GM18508 (cell line): ENCODE data around the gene CTBP1.
"Not testable (repeated sequence)": the region's sequence is repeated elsewhere in the genome, so short reads cannot be mapped to it uniquely, and the experiment has no call there.

Experiments used
- ATAC-seq: cut with Tn5 transposase; IDR thresholded peaks from one replicate; pipeline ENCODE4 v1.9.1; 2021; ENCODE audit warnings: moderate number of reproducible peaks; ENCODE audit not compliant: insufficient read depth, unreplicated experiment

Gene CTBP1

DNA sequence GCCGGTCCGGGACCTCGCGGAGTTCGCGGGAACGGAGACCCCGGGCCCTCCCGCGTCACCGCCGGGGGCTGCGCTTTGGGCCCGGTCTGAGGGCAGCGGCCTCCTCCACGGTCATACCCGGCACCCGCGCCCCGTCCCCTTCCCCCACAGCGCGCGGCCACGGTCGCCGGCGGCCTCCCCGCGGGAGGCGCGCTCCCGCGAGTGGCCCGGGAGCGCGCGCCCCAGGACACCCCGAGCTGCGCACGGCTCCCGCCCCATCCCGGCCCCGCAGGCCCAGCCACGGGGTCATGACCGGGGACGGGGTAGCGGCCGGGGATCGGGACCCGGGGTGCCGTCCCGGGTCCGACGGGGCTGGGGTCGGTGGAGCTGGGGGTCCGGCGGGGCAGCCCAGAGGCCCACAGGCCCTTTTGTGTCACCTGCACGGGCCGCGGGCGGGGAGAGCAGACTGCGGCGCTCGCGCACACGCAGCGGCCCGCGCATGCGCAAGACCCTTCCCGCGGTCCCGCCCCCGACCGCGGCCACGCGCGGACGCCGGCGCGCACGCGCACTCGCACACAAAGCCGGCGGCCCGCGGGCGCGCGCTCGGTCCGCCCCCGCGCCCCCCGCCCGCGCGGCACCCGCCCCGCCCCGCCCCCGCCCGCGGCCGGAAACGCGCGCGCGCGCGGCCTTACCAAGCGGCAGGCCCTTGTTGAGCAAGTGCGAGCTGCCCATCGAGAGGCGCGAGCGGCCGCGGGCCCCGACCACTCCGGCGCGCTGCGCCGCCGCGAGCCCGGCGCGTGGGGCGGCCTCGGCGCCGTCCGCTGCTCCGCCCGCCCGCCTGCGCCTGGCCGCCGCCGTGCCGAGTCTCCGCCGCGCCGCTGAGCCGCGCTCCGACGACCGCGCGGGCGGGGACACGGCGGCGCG is at the start of gene CTBP1:
CTBP1 (minus strand) TSS at position 886 of the 903 bp plus-strand sequence. CDS start 7,799 bp downstream, outside the sequence.
- peak; percentile 25 for ATAC-seq

DNA sequence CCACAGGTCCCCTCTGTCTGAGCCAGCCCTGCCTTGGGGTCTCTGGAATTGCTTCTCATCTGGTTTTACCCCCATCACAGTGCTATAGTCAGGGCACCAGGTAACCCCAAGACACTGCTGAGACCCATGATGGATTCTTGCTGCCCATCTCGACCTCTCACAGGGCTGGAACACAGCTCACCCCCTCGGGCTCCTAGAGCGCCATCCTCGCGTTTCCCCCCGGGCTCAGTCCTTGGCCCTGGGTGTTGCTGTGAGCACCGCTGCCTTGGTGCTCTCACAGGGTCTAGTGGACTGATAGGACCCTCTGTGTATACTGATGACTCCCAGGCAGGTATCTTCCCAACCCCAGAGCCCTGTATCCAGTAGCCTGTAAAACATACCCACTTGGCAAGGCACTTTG is 49.5 kb upstream of the CTBP1 start:
- no peak for ATAC-seq

DNA sequence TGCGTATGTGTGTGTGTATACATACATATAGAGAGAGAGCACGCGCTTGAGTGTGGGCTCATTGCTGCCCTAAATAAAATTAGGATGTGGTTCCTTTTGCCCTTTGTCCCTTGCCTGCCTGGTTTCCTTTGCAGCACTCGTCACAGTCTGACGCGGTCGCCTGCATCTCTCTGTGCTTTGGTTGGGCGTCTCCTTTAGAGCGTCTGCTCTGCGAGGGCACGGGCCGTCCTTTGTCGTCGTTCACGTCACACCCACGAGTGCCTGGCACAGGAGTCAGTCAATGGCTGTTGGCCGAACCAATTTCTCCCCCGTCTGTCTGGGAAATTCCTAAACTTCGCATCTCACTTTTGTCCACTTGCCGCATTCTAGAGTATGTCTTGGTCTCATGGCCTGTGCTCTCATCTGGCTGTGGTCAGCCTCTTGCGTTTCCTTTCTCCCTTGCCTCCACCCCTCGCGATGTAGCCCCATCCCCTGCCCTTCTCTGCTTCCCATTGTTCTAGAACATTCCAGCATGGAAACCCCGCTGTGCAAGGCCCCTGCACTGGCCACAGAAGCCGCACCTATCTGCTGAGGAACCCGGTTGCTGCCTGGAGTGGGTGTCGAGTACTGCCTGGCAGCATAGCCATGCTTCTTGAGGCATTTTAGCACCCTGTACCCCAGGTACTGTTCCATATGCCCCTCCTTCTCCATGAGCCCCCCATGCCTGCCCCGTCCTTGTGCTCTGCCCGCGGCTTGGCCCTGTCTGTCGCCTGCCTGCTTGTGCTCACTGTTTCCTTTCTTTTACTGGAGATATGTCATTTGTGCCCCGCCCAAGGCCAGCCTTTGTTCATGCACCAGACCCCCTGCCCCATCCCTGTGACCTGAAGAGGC is 48.8 kb upstream of the CTBP1 start:
- ATAC-seq, result no peak

GRCh38 chr4:1297023-1297395 is 48.1 kb upstream of the CTBP1 start:
- no peak for ATAC-seq

DNA sequence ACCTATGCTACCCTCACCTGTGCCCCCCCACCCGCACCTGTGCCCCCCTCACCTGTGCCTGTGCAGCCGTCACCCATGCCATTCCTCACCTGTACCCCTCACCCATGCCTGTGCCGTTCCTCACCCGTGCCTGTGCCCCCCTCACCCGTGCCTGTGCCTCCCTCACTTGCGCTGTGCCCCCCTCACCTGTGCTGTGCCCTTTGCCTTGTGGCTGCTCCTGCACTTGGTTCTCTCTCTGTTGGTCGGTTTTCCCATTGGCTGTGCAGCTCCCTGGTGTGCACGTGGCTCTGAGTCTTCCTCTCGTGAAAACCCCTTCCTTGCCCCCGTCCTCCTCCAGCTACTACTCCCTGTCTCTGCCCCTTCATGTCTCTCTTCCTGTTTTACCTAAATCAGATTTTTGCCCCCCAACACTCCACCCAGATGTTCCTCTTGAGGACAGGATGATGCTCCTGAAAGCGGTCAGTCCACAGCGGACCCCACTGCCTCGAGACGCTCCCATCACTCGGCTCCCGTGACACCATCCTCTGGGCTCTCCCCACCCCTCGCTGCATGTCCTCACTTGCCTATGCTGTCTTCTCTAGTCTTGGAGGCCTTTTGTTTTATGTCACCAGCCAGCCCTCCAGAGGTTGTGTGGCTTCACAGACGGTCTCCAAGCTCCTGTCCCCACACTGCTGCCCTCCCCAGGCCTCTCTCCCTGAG is 47.5 kb upstream of the CTBP1 start:
- ATAC-seq, result no peak

DNA sequence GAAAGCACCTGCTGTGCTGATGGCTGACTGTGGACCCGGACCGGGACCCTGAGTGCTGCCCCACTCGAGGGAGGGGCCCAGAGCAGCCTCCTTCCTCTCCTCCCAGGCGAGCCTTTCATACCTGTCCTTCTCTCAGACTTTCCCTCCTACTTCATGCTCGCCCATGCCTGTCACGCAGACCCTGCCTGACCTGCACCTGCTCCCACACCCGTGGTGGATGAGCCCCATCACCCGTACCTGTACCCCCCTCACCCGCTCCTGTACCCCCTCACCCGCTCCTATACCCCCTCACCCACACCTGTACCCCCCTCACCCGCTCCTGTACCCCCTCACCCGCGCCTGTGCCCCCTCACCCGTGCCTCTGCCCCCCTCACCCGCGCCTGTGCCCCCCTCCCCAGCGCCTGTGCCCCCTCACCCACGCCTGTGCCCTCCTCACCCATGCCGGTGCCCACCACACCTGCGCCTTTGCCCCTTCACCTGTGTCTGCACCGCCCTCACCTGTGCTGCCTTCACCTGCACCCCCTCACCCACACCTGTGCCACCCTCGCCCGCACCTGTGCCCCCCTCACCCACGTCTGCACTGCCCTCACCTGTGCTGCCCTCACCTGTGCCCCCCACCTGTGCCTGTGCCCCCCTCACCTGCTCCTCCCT is 46.6 kb upstream of the CTBP1 start:
- ATAC-seq, result no peak

DNA sequence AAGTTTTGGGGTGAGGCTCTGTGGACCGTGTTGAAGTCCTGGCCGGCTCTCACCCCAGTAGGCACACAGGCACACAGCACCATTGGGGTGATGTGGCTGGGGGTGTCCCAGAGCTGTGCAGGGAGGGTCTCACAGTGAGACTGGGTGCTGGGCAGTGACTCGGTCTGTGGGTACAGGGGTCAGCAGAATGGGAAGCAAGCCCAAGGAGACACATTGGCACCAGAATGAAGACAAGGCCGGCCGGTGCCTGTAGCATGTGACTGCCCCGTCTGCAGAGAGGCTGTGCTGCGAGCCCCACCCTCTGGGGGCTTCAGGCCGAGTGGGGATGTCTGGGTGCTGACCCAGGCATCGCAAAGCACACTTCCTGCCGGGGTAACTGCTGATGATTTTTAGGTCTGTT is 46.0 kb upstream of the CTBP1 start:
- no peak for ATAC-seq

DNA sequence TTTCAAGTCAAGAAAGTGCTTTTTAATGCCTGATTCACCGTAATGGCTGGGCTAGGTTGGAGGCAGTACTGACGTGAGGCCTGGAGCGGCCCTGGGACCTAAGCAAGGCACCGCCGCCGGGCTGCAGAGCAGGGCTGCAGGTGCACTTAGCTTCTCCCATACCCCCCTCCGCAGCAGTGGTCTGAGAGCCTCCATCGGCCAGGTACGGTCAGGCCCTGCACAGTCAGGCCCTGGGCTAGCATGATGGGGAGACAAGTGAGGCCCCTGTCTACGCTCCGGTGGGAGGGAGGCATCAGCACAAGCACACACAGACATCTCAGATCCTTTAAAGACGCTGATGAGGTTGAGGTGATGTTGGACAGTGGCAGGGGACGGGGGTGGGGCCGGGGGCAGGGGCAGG is 45.5 kb upstream of the CTBP1 start:
- ATAC-seq, result no peak

GRCh38 chr4:1293991-1294390 is 45.1 kb upstream of the CTBP1 start:
- no peak for ATAC-seq

DNA sequence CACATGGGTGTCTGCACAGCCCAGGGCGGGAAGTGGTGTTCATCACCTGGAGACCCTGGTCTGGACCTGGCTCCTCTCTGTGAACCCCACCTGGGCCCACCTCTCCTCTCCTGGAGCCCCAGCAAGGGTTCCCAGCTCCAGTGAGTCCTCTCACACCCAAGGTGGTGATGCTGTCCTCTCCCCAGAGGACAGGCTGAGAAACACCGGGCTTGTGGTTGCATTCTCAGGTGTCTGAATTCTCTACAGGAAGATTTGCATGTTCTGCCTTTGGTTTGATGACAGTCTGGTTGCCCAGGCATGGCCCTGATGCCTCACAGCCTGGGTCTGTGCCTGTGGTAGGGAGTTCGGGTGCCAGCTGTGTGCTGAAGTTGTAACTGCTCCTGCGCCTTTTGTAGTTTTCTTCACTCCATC is 44.6 kb upstream of the CTBP1 start:
- ATAC-seq, result no peak

- ATAC-seq, result not testable (repeated sequence)
Observed at GRCh38 chr4:1292703-1293011, 43.7 kb upstream of the CTBP1 start.

DNA sequence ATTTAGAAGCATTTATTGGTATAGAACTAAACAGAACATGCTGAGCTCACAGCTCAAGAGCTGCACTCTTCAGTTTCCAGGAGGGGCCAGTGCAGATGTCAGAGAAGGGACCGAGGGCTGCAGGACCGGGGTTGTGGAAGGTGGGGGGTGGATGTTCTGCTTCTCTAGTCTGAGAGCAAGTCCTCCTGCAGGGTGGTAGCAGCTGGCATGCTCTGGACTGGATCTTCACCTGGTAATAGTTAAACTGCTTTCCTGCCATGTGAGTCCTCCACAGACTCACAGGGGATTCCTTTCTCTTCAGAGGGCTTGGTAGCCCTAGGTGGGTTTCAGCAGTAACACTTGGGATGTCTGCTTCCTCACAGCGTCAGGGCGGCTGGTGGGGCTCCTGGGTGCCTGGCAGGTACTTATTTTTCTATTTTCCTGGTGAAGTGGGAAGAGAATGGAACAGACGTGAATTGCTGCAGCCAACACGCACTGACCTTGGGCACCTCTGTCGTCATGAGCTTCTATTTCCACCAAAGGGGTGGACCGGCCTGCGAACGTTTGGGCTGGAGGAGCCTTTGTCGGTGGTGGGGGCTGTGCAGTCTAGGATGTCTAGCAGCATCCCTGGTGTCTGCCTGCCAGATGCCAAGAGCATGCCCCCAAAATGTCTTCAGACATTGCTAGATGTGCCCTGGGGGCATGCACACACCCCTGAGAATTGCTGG is 43.2 kb upstream of the CTBP1 start:
- no peak for ATAC-seq

DNA sequence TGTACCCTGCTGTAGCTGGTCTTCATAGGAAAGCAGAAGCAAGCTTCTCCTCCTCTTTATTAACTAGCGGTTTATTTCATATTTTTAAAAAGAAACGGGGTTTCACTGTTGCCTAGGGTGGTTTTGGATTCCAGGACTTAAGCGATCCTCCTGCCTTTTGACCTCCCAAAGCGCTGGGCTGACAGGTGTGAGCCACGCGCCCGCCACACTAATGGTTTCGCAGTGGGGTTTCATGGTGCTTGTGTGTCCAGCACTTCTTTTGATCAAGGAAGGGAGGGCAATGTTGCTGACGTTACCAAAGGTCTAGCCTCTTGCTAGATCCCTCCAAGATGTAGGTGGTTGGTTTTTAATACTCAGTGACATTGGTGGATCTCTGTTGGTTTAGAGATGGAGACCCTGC is 42.2 kb upstream of the CTBP1 start:
- ATAC-seq, result no peak

- ATAC-seq, result no peak
Observed at GRCh38 chr4:1290165-1290977, 41.4 kb upstream of the CTBP1 start.

GRCh38 chr4:1289207-1290164 is 40.6 kb upstream of the CTBP1 start, which contains the start of gene MAEA:
TSS of gene MAEA (plus strand) at chr4:1289891. CDS start at chr4:1289914, 23 bp downstream.
- peak; percentile 89 for ATAC-seq

DNA sequence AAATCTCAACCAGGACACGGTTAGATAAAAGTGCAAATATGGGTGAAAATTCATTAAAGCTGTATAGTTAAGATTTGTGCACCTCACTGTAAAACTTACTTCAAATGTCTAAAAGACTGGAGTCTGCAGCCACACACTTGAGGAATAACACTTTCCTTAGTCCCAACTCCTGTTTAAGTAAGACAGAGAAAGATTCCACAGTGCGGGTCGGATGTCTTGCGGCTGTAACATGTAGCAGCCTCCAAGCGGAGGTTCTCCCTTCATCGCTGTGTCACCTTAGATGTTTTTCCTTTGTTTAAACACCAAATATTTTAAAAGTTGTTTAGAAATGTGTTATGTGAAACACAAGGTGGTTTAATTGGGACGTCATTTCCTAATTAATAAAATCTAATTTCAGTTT is 39.9 kb upstream of the CTBP1 start:
- ATAC-seq, result no peak

GRCh38 chr4:1285790-1286553 is 37.0 kb upstream of the CTBP1 start:
- no peak for ATAC-seq
